ENCODE measurements around the gene EXOC6B. TPM values are rescaled to one million over a fixed set of nuclear protein-coding genes. Genes with fewer than 3 reads are reported as not detected.
A peak's percentile ranks its signal among the peaks of the same experiment; 100 is the strongest.

The EXOC6B gene
- total RNA-seq, 1 donor from 2014 or later: 46.1 TPM

GRCh38 chr2:72685638-72686213, 140.1 kb downstream of the EXOC6B start:
- peak overlapping the region; percentile 1 for H3K27ac Mint-ChIP-seq
- H3K4me1 Mint-ChIP-seq (ENCODE audit: unreplicated experiment): peaks cover 20% of the 10 kb centered on the region

GRCh38 chr2:72682061-72682460, 143.8 kb downstream of the EXOC6B start:
- Mint-ChIP-seq H3K4me1 (ENCODE audit: unreplicated experiment) (peaks cover 20% of the 10 kb centered on the region), H3K9me3 (no peaks in the 10 kb centered on the region), H3K27ac (no peak overlapping the region), H3K27me3 (no peaks in the 10 kb centered on the region), H3K36me3 (no peaks in the 10 kb centered on the region), H3K4me3 (no peak overlapping the region)
- no peak for DNase-seq (ENCODE audit: extremely low spot score, unreplicated experiment)
- TF ChIP-seq CTCF (conservative IDR thresholded peaks at IDR 0.05): no peak

More at GRCh38 chr2:72685638-72686213, 140.1 kb downstream of the EXOC6B start:
- DNase-seq (ENCODE audit: extremely low spot score, unreplicated experiment): no peak
- Mint-ChIP-seq H3K9me3 (no peaks in the 10 kb centered on the region), H3K36me3 (peaks cover 7% of the 10 kb centered on the region), H3K27me3 (no peaks in the 10 kb centered on the region), H3K4me3 (peak overlapping the region; percentile 8)
- no peak for TF ChIP-seq CTCF (conservative IDR thresholded peaks at IDR 0.05)

- peaks cover 28% of the 10 kb centered on the region for H3K4me1 Mint-ChIP-seq (ENCODE audit: unreplicated experiment)
- no peak overlapping the region for H3K27ac Mint-ChIP-seq
- H3K9me3 Mint-ChIP-seq: no peaks in the 10 kb centered on the region
- H3K4me3 Mint-ChIP-seq: no peak overlapping the region
- DNase-seq (ENCODE audit: extremely low spot score, unreplicated experiment): no peak
- no peaks in the 10 kb centered on the region for H3K27me3 Mint-ChIP-seq
- H3K36me3 Mint-ChIP-seq: no peaks in the 10 kb centered on the region
- no peak for TF ChIP-seq CTCF (conservative IDR thresholded peaks at IDR 0.05)
Measured at GRCh38 chr2:72681016-72681995, 144.5 kb downstream of the EXOC6B start.

GRCh38 chr2:72678024-72678423, 147.8 kb downstream of the EXOC6B start:
- no peak overlapping the region for H3K27ac Mint-ChIP-seq
- no peaks in the 10 kb centered on the region for H3K27me3 Mint-ChIP-seq
- H3K36me3 Mint-ChIP-seq: no peaks in the 10 kb centered on the region
- no peak for DNase-seq (ENCODE audit: extremely low spot score, unreplicated experiment)
- H3K4me3 Mint-ChIP-seq: no peak overlapping the region
- H3K4me1 Mint-ChIP-seq (ENCODE audit: unreplicated experiment): peaks cover 22% of the 10 kb centered on the region
- TF ChIP-seq CTCF (conservative IDR thresholded peaks at IDR 0.05): no peak
- H3K9me3 Mint-ChIP-seq: no peaks in the 10 kb centered on the region

GRCh38 chr2:72676341-72677025, 149.3 kb downstream of the EXOC6B start:
- peak overlapping the region; percentile 36 for H3K27ac Mint-ChIP-seq
- no peak for TF ChIP-seq CTCF (conservative IDR thresholded peaks at IDR 0.05)
- H3K4me3 Mint-ChIP-seq: no peak overlapping the region
- peaks cover 9% of the 10 kb centered on the region for H3K36me3 Mint-ChIP-seq
- no peaks in the 10 kb centered on the region for H3K9me3 Mint-ChIP-seq
- H3K27me3 Mint-ChIP-seq: no peaks in the 10 kb centered on the region
- DNase-seq (ENCODE audit: extremely low spot score, unreplicated experiment): no peak
- peaks cover 18% of the 10 kb centered on the region for H3K4me1 Mint-ChIP-seq (ENCODE audit: unreplicated experiment)
